Measurements from ENCODE around the gene RLF. TPM values are rescaled to one million over a fixed set of nuclear protein-coding genes. Genes with fewer than 3 reads are reported as not detected.

Gene RLF
- total and polyA plus RNA-seq, 5 donors from 2014 or later: 7.8 to 36.8 (median 9.1) TPM

- Histone ChIP-seq H3K4me1 (ENCODE audit: control insufficient read depth, insufficient read depth, low read length, poor library complexity, severe bottlenecking) (peaks cover 12% of the 10 kb centered on the region), H3K27me3 (ENCODE audit: control insufficient read depth, insufficient read depth, low read length) (no peaks in the 10 kb centered on the region), H3K9me3 (ENCODE audit: control insufficient read depth in 2 of 2, low read length in 2 of 2) (no peaks in the 10 kb centered on the region), H3K27ac (ENCODE audit: insufficient read depth, low read length, poor library complexity, severe bottlenecking) (no peak overlapping the region), H3K4me3 (ENCODE audit: low read depth, low read length) (no peak overlapping the region), H3K36me3 (ENCODE audit: control insufficient read depth, insufficient read depth, low read length) (no peaks in the 10 kb centered on the region)
- no peak for ATAC-seq (ENCODE audit: low read depth in 2 of 2)
- H3K27ac Mint-ChIP-seq: peak overlapping the region in 1 of 3 donors; percentile 57
- H3K4me1 Mint-ChIP-seq: peaks cover 6 to 26% (median 18%) of the 10 kb centered on the region in 4 donors
- no peak overlapping the region for H3K4me3 Mint-ChIP-seq
- H3K9me3 Mint-ChIP-seq: peaks cover 0 to 2% (median 0%) of the 10 kb centered on the region in 7 donors
- H3K27me3 Mint-ChIP-seq: no peaks in the 10 kb centered on the region
- no peaks in the 10 kb centered on the region for H3K36me3 Mint-ChIP-seq
- DNase-seq: no peak
These were observed 84.5 kb downstream of the RLF start for GRCh38 chr1:40245686-40246085.

GRCh38 chr1:40247655-40248054 lies 86.5 kb downstream of the RLF start, which contains the start of gene TMCO2:
Gene TMCO2, plus strand, starts transcription at chr1:40247937. Its CDS starts 57 bp downstream, at chr1:40247994.
- Histone ChIP-seq H3K27me3 (ENCODE audit: control insufficient read depth, insufficient read depth, low read length) (no peaks in the 10 kb centered on the region), H3K27ac (ENCODE audit: insufficient read depth, low read length, poor library complexity, severe bottlenecking) (no peak within 1 kb of the TSS), H3K4me3 (ENCODE audit: low read depth, low read length) (no peak within 1 kb of the TSS), H3K36me3 (ENCODE audit: control insufficient read depth, insufficient read depth, low read length) (no peaks in the 10 kb centered on the region), H3K4me1 (ENCODE audit: control insufficient read depth, insufficient read depth, low read length, poor library complexity, severe bottlenecking) (no peaks in the 10 kb centered on the region), H3K9me3 (ENCODE audit: control insufficient read depth in 2 of 2, low read length in 2 of 2) (no peaks in the 10 kb centered on the region)
- H3K27ac Mint-ChIP-seq: no peak within 1 kb of the TSS
- H3K9me3 Mint-ChIP-seq: peaks cover 0 to 2% (median 0%) of the 10 kb centered on the region in 7 donors
- ATAC-seq (ENCODE audit: low read depth in 2 of 2) (no peak), DNase-seq (no peak)
- H3K4me1 Mint-ChIP-seq: peaks cover 0 to 21% (median 10%) of the 10 kb centered on the region in 4 donors
- no peaks in the 10 kb centered on the region for H3K36me3 Mint-ChIP-seq
- no peak within 1 kb of the TSS for H3K4me3 Mint-ChIP-seq
- no peaks in the 10 kb centered on the region for H3K27me3 Mint-ChIP-seq

GRCh38 chr1:40248412-40248811 lies 87.2 kb downstream of the RLF start:
- peaks cover 0 to 2% (median 0%) of the 10 kb centered on the region in 7 donors for H3K9me3 Mint-ChIP-seq
- no peak for ATAC-seq (ENCODE audit: low read depth in 2 of 2)
- H3K4me3 Mint-ChIP-seq: no peak overlapping the region
- Histone ChIP-seq H3K36me3 (ENCODE audit: control insufficient read depth, insufficient read depth, low read length) (no peaks in the 10 kb centered on the region), H3K27ac (ENCODE audit: insufficient read depth, low read length, poor library complexity, severe bottlenecking) (no peak overlapping the region), H3K4me3 (ENCODE audit: low read depth, low read length) (no peak overlapping the region), H3K4me1 (ENCODE audit: control insufficient read depth, insufficient read depth, low read length, poor library complexity, severe bottlenecking) (no peaks in the 10 kb centered on the region), H3K27me3 (ENCODE audit: control insufficient read depth, insufficient read depth, low read length) (no peaks in the 10 kb centered on the region), H3K9me3 (ENCODE audit: control insufficient read depth in 2 of 2, low read length in 2 of 2) (no peaks in the 10 kb centered on the region)
- no peak overlapping the region for H3K27ac Mint-ChIP-seq
- peaks cover 0 to 21% (median 10%) of the 10 kb centered on the region in 4 donors for H3K4me1 Mint-ChIP-seq
- no peaks in the 10 kb centered on the region for H3K36me3 Mint-ChIP-seq
- no peaks in the 10 kb centered on the region for H3K27me3 Mint-ChIP-seq
- DNase-seq: no peak

GRCh38 chr1:40251456-40251855 lies 90.3 kb downstream of the RLF start:
- ATAC-seq (ENCODE audit: low read depth in 2 of 2) (no peak), DNase-seq (no peak)
- no peaks in the 10 kb centered on the region for H3K36me3 ChIP-seq (ENCODE audit: control insufficient read depth, insufficient read depth, low read length)
- Mint-ChIP-seq H3K27me3 (no peaks in the 10 kb centered on the region), H3K9me3 (no peaks in the 10 kb centered on the region), H3K27ac (no peak overlapping the region), H3K4me1 (peaks cover 6 to 21% (median 16%) of the 10 kb centered on the region in 4 donors), H3K4me3 (no peak overlapping the region), H3K36me3 (peaks cover 5% of the 10 kb centered on the region)
- H3K4me1 ChIP-seq (ENCODE audit: control insufficient read depth, insufficient read depth, low read length, poor library complexity, severe bottlenecking): peaks cover 2% of the 10 kb centered on the region
- no peak overlapping the region for H3K27ac ChIP-seq (ENCODE audit: insufficient read depth, low read length, poor library complexity, severe bottlenecking)
- H3K27me3 ChIP-seq (ENCODE audit: control insufficient read depth, insufficient read depth, low read length): no peaks in the 10 kb centered on the region
- no peaks in the 10 kb centered on the region for H3K9me3 ChIP-seq (ENCODE audit: control insufficient read depth in 2 of 2, low read length in 2 of 2)
- no peak overlapping the region for H3K4me3 ChIP-seq (ENCODE audit: low read depth, low read length)

GRCh38 chr1:40252601-40253000 lies 91.4 kb downstream of the RLF start:
- no peaks in the 10 kb centered on the region for H3K9me3 ChIP-seq (ENCODE audit: control insufficient read depth in 2 of 2, low read length in 2 of 2)
- Mint-ChIP-seq H3K4me3 (no peak overlapping the region), H3K9me3 (no peaks in the 10 kb centered on the region), H3K36me3 (peaks cover 5% of the 10 kb centered on the region), H3K27me3 (no peaks in the 10 kb centered on the region), H3K4me1 (peaks cover 6 to 31% (median 22%) of the 10 kb centered on the region in 4 donors), H3K27ac (no peak overlapping the region)
- ATAC-seq (ENCODE audit: low read depth in 2 of 2) (no peak), DNase-seq (no peak)
- H3K27ac ChIP-seq (ENCODE audit: insufficient read depth, low read length, poor library complexity, severe bottlenecking): no peak overlapping the region
- H3K27me3 ChIP-seq (ENCODE audit: control insufficient read depth, insufficient read depth, low read length): no peaks in the 10 kb centered on the region
- no peaks in the 10 kb centered on the region for H3K36me3 ChIP-seq (ENCODE audit: control insufficient read depth, insufficient read depth, low read length)
- no peak overlapping the region for H3K4me3 ChIP-seq (ENCODE audit: low read depth, low read length)
- peaks cover 13% of the 10 kb centered on the region for H3K4me1 ChIP-seq (ENCODE audit: control insufficient read depth, insufficient read depth, low read length, poor library complexity, severe bottlenecking)

- peaks cover 7 to 46% (median 28%) of the 10 kb centered on the region in 4 donors for H3K4me1 Mint-ChIP-seq
- Histone ChIP-seq H3K27ac (ENCODE audit: insufficient read depth, low read length, poor library complexity, severe bottlenecking) (no peak overlapping the region), H3K36me3 (ENCODE audit: control insufficient read depth, insufficient read depth, low read length) (no peaks in the 10 kb centered on the region), H3K4me3 (ENCODE audit: low read depth, low read length) (no peak overlapping the region), H3K9me3 (ENCODE audit: control insufficient read depth in 2 of 2, low read length in 2 of 2) (no peaks in the 10 kb centered on the region), H3K4me1 (ENCODE audit: control insufficient read depth, insufficient read depth, low read length, poor library complexity, severe bottlenecking) (peaks cover 32% of the 10 kb centered on the region), H3K27me3 (ENCODE audit: control insufficient read depth, insufficient read depth, low read length) (no peaks in the 10 kb centered on the region)
- H3K4me3 Mint-ChIP-seq: no peak overlapping the region
- DNase-seq: no peak
- no peaks in the 10 kb centered on the region for H3K27me3 Mint-ChIP-seq
- peak overlapping the region in 1 of 3 donors; percentile 12 for H3K27ac Mint-ChIP-seq
- peaks cover 5% of the 10 kb centered on the region for H3K36me3 Mint-ChIP-seq
- H3K9me3 Mint-ChIP-seq: no peaks in the 10 kb centered on the region
- no peak for ATAC-seq (ENCODE audit: low read depth in 2 of 2)
These were observed 94.0 kb downstream of the RLF start for GRCh38 chr1:40255231-40255630.

- Histone ChIP-seq H3K36me3 (ENCODE audit: control insufficient read depth, insufficient read depth, low read length) (peaks cover 10% of the 10 kb centered on the region), H3K4me3 (ENCODE audit: low read depth, low read length) (peak overlapping the region; percentile 94), H3K27me3 (ENCODE audit: control insufficient read depth, insufficient read depth, low read length) (no peaks in the 10 kb centered on the region), H3K9me3 (ENCODE audit: control insufficient read depth in 2 of 2, low read length in 2 of 2) (no peaks in the 10 kb centered on the region), H3K27ac (ENCODE audit: insufficient read depth, low read length, poor library complexity, severe bottlenecking) (peak overlapping the region; percentile 99), H3K4me1 (ENCODE audit: control insufficient read depth, insufficient read depth, low read length, poor library complexity, severe bottlenecking) (peaks cover 32% of the 10 kb centered on the region)
- H3K4me1 Mint-ChIP-seq: peaks cover 12 to 52% (median 37%) of the 10 kb centered on the region in 4 donors
- H3K9me3 Mint-ChIP-seq: no peaks in the 10 kb centered on the region
- DNase-seq (no peak), ATAC-seq (ENCODE audit: low read depth in 2 of 2) (no peak)
- no peaks in the 10 kb centered on the region for H3K27me3 Mint-ChIP-seq
- peak overlapping the region; percentile 92 to 98 (median 96) for H3K4me3 Mint-ChIP-seq
- peak overlapping the region; percentile 31 to 99 (median 99) for H3K27ac Mint-ChIP-seq
- peaks cover 15% of the 10 kb centered on the region for H3K36me3 Mint-ChIP-seq
These were observed 95.4 kb downstream of the RLF start for GRCh38 chr1:40256401-40257084.

- Mint-ChIP-seq H3K4me1 (peaks cover 12 to 58% (median 41%) of the 10 kb centered on the region in 4 donors), H3K9me3 (no peaks in the 10 kb centered on the region), H3K27me3 (no peaks in the 10 kb centered on the region), H3K4me3 (peak overlapping the region; percentile 92 to 98 (median 96)), H3K27ac (peak overlapping the region; percentile 99), H3K36me3 (peaks cover 20% of the 10 kb centered on the region)
- H3K9me3 ChIP-seq (ENCODE audit: control insufficient read depth in 2 of 2, low read length in 2 of 2): no peaks in the 10 kb centered on the region
- DNase-seq (no peak), ATAC-seq (ENCODE audit: low read depth in 2 of 2) (no peak)
- peak overlapping the region; percentile 99 for H3K27ac ChIP-seq (ENCODE audit: insufficient read depth, low read length, poor library complexity, severe bottlenecking)
- peaks cover 32% of the 10 kb centered on the region for H3K4me1 ChIP-seq (ENCODE audit: control insufficient read depth, insufficient read depth, low read length, poor library complexity, severe bottlenecking)
- H3K4me3 ChIP-seq (ENCODE audit: low read depth, low read length): peak overlapping the region; percentile 94
- no peaks in the 10 kb centered on the region for H3K27me3 ChIP-seq (ENCODE audit: control insufficient read depth, insufficient read depth, low read length)
- peaks cover 18% of the 10 kb centered on the region for H3K36me3 ChIP-seq (ENCODE audit: control insufficient read depth, insufficient read depth, low read length)
These were observed 96.1 kb downstream of the RLF start for GRCh38 chr1:40257313-40257687.

All from CD4-positive, CD25-positive, alpha-beta regulatory T cell (primary cell).